CD8-positive, alpha-beta memory T cell (primary cell): Measurements from ENCODE around the gene UBE2H. TPM values are rescaled to one million over a fixed set of nuclear protein-coding genes. Genes with fewer than 3 reads are reported as not detected.

Experiments
- CTCF ChIA-PET: fragments of 350-600 bp; sonication (Branson Sonifier 250); formaldehyde crosslinking; loops from one replicate; lab custom pipeline; 2021; ENCODE audit warnings: antibody characterized with exemption; lab: Charles Lee
- POLR2A ChIA-PET: fragments of 350-600 bp; sonication (Branson Sonifier 250); formaldehyde crosslinking; loops from one replicate; lab custom pipeline; 2021; ENCODE audit warnings: antibody characterized with exemption; lab: Charles Lee
- DNase-seq, 5 donors: peaks; one replicate each; pipeline versions ENCODE4 v3.0.0 to v3.0.0-alpha.2; 2020 to 2022; ENCODE audit warnings: mixed read lengths in 1 of 5
- H3K27ac ChIP-seq: one replicate; pipeline ENCODE4 v1.7.0; 2013; ENCODE audit warnings: low read depth, mild to moderate bottlenecking, low read length, moderate library complexity
- H3K27me3 ChIP-seq: 2 replicates; pipeline ENCODE4 v1.7.0; 2013; ENCODE audit warnings: low read length, mild to moderate bottlenecking; ENCODE audit not compliant: insufficient read depth, poor library complexity, severe bottlenecking
- H3K36me3 ChIP-seq: 2 replicates; pipeline ENCODE4 v1.7.0; 2013; ENCODE audit warnings: mild to moderate bottlenecking, low read length, moderate library complexity; ENCODE audit not compliant: insufficient read depth
- H3K4me1 ChIP-seq: 2 replicates; pipeline ENCODE4 v1.7.0; 2013; ENCODE audit warnings: mild to moderate bottlenecking, low read length, moderate library complexity; ENCODE audit not compliant: insufficient read depth
- H3K4me3 ChIP-seq: 2 replicates; pipeline ENCODE4 v1.7.0; 2013; ENCODE audit warnings: mild to moderate bottlenecking, low read length
- H3K9me3 ChIP-seq: 2 replicates; pipeline ENCODE4 v1.7.0; 2013; ENCODE audit warnings: mild to moderate bottlenecking, low read length
- H3K27ac Mint-ChIP-seq, 8 donors: one replicate each; pipeline ENCODE4 v1.8.0; 2020 to 2021; ENCODE audit warnings: mixed read lengths in 8 of 8, mild to moderate bottlenecking in 6 of 8, inconsistent platforms in 3 of 8, moderate library complexity in 3 of 8
- H3K27me3 Mint-ChIP-seq, 2 donors: one replicate each; pipeline ENCODE4 v1.8.0; 2020 to 2021; ENCODE audit warnings: mixed read lengths in 2 of 2, mild to moderate bottlenecking in 1 of 2, moderate library complexity in 1 of 2
- H3K36me3 Mint-ChIP-seq, 3 donors: one replicate each; pipeline ENCODE4 v1.8.0; 2020 to 2021; ENCODE audit warnings: mixed read lengths in 3 of 3, inconsistent platforms in 1 of 3, mild to moderate bottlenecking in 1 of 3
- H3K4me1 Mint-ChIP-seq, 3 donors: one replicate each; pipeline ENCODE4 v1.8.0; 2020 to 2021; ENCODE audit warnings: mixed read lengths in 3 of 3, inconsistent platforms in 1 of 3, mild to moderate bottlenecking in 1 of 3
- H3K4me3 Mint-ChIP-seq, 7 donors: one replicate each; pipeline ENCODE4 v1.8.0; 2020 to 2021; ENCODE audit warnings: mixed read lengths in 7 of 7, mild to moderate bottlenecking in 6 of 7, moderate library complexity in 4 of 7, inconsistent platforms in 2 of 7
- H3K9me3 Mint-ChIP-seq, 5 donors: one replicate each; pipeline ENCODE4 v1.8.0; 2020 to 2022; ENCODE audit warnings: mixed read lengths in 5 of 5, mild to moderate bottlenecking in 3 of 5, moderate library complexity in 2 of 5, inconsistent platforms in 1 of 5
- polyA plus RNA-seq: library from polyadenylated mRNA; unstranded; fragments of 300-500 nt; fragmentation: Illumina TruSeq; gene quantifications from one replicate; pipeline ENCODE4 v1.2.3, GENCODE V29; 2021
- total RNA-seq, 2 experiments: library from RNA; stranded (reverse); gene quantifications; one replicate each; pipeline ENCODE4 v1.2.3, GENCODE V29; 2021

UBE2H gene
- total and polyA plus RNA-seq, 3 experiments from 2014 or later: 15.3 to 45.2 (median 21.5) TPM

DNA sequence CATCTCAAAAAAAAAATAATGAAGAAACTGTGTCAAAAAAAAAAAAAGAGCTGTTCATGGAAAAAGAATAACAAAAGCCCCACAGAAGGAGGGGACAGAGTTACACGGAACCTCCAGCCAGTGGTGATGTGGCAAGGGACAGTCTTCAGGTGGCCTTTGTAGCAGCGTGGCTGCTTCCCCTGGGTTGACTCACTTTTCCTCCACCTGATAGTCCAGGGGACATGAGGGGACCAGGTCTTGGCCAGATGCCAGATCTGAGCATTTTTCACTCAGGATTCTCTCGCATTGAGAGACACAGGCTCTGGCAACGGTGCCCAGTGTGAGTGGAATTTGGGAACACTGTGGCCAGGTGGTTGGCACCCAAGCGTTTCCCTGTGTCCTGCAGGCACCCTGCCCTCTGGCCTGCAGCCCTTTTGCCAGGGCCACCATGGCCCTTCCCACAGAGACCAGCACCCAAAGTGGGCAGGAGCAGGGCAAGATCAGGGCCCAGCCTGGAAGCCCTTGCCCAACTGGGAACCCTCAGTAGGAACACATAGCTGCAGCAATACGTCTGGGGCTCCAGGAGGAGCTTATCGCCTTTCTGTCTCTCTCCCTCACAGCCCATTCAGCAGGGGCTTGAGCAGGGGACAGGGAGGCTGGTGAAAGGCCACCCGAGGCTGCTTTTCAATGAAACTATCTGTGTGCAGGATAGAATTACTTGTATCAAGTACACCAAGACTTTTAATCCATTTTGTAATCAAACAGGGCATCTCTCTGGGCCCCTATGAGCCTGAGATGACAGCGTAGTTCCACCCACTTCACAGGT, 159.1 kb downstream of the UBE2H start:
- ChIA-PET CTCF (no interaction called here), POLR2A (no interaction called here)

DNA sequence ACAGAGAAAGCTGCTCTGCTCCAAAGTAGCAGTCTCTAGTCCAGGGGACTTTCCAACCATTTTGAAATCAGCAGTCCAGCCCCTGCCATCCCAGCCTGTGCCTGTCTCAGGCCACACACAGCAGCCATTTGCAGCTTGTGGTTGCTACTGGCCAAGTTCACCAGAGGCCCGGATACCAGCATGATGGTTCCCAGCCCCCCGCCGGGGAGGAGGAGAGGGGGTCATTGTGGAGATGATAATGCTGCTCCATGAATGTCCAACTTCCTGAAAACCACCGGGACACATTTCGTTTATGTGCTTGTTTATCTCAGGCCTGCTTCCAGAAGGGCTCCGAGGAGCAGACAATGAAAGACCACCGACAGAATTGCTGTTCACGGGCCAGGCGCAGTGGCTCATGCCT, 160.0 kb downstream of the UBE2H start:
- ChIA-PET POLR2A (interaction anchor here (0.6 kb wide), 1 partner anchor 1687 kb away, joined by 3 read pairs; no protein-coding TSS in a partner anchor), CTCF (interaction anchor here (1.0 kb wide), 1 partner anchor 16 kb away, joined by 3 read pairs; no protein-coding TSS in a partner anchor)
- Histone ChIP-seq H3K27ac (no peak overlapping the region), H3K4me3 (no peak overlapping the region), H3K36me3 (no peaks in the 10 kb centered on the region), H3K27me3 (no peaks in the 10 kb centered on the region), H3K4me1 (no peaks in the 10 kb centered on the region), H3K9me3 (no peaks in the 10 kb centered on the region)
- Mint-ChIP-seq H3K27me3 (peaks cover 18 to 24% of the 10 kb centered on the region in 2 donors), H3K36me3 (no peaks in the 10 kb centered on the region), H3K9me3 (no peaks in the 10 kb centered on the region), H3K27ac (no peak overlapping the region), H3K4me3 (no peak overlapping the region), H3K4me1 (no peaks in the 10 kb centered on the region)
- no peak for DNase-seq

More for the DNA sequence above, 159.1 kb downstream of the UBE2H start:
- Histone ChIP-seq H3K4me1 (no peaks in the 10 kb centered on the region), H3K4me3 (no peak overlapping the region), H3K27ac (no peak overlapping the region), H3K36me3 (no peaks in the 10 kb centered on the region), H3K27me3 (no peaks in the 10 kb centered on the region), H3K9me3 (no peaks in the 10 kb centered on the region)
- Mint-ChIP-seq H3K9me3 (no peaks in the 10 kb centered on the region), H3K4me3 (no peak overlapping the region), H3K27ac (no peak overlapping the region), H3K27me3 (peaks cover 16 to 20% of the 10 kb centered on the region in 2 donors), H3K36me3 (no peaks in the 10 kb centered on the region), H3K4me1 (no peaks in the 10 kb centered on the region)
- peak in 1 of 5 donors; percentile 33 for DNase-seq

DNA sequence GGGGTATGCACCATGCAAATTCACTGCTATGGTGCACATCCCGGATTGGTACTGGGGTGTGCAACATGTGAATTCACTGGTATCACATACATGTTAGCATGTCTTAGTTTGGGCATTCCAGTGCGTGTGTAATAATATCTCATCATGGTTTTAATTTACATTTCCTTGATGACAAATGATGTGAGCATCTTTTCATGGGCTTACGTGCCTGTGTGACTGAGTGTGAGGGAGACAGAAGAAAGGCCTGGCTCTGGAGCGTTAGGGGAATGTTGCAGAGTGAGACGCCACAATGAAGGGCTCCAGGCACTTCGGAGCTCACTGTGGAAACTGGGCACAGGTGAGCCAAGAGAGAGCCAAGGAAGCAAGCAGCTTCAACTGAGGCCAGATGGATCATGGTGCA, 162.6 kb downstream of the UBE2H start:
- H3K27ac Mint-ChIP-seq: peak overlapping the region in 1 of 8 donors; percentile 7
- CTCF ChIA-PET: interaction anchor here (1.2 kb wide), 1 partner anchor 53 kb away, joined by 3 read pairs; no protein-coding TSS in a partner anchor
- no peaks in the 10 kb centered on the region for H3K36me3 ChIP-seq
- no peak overlapping the region for H3K4me3 ChIP-seq
- peaks cover 10% of the 10 kb centered on the region for H3K27me3 ChIP-seq
- DNase-seq: no peak
- H3K27me3 Mint-ChIP-seq: peaks cover 37 to 50% of the 10 kb centered on the region in 2 donors
- H3K9me3 ChIP-seq: no peaks in the 10 kb centered on the region
- H3K36me3 Mint-ChIP-seq: no peaks in the 10 kb centered on the region
- H3K4me1 ChIP-seq: peaks cover 10% of the 10 kb centered on the region
- no peak overlapping the region for H3K4me3 Mint-ChIP-seq
- peaks cover 9 to 11% (median 10%) of the 10 kb centered on the region in 3 donors for H3K4me1 Mint-ChIP-seq
- no peak overlapping the region for H3K27ac ChIP-seq
- no peaks in the 10 kb centered on the region for H3K9me3 Mint-ChIP-seq
- POLR2A ChIA-PET: no interaction called here

DNA sequence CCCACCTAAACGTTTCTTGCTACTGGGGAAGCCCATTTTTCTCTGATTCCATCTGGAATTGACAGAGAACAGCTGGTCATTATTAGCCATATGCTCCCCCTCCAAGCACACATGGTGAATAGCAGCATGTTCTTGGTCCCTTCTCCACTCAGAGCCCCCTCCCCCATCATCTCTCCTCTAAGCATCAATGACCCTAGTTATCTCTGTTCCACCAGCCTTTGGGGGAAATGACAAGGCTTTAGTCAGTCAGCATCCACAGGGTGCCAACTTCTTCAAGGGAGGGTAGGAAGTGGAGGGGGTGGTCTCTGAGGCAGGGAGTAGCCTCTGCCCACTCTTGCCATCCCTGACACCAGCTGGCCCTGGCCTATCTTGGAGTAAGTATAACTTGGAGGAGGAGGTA, 163.1 kb downstream of the UBE2H start:
- DNase-seq: no peak
- no peak overlapping the region for H3K27ac ChIP-seq
- CTCF ChIA-PET: interaction anchor here (1.2 kb wide), 1 partner anchor 53 kb away, joined by 3 read pairs; no protein-coding TSS in a partner anchor
- no peak overlapping the region for H3K4me3 ChIP-seq
- peaks cover 42 to 55% of the 10 kb centered on the region in 2 donors for H3K27me3 Mint-ChIP-seq
- H3K27me3 ChIP-seq: peaks cover 14% of the 10 kb centered on the region
- no peaks in the 10 kb centered on the region for H3K9me3 Mint-ChIP-seq
- H3K36me3 ChIP-seq: no peaks in the 10 kb centered on the region
- H3K9me3 ChIP-seq: no peaks in the 10 kb centered on the region
- peaks cover 12 to 16% (median 13%) of the 10 kb centered on the region in 3 donors for H3K4me1 Mint-ChIP-seq
- H3K4me3 Mint-ChIP-seq: no peak overlapping the region
- POLR2A ChIA-PET: no interaction called here
- H3K27ac Mint-ChIP-seq: no peak overlapping the region
- peaks cover 15% of the 10 kb centered on the region for H3K4me1 ChIP-seq
- no peaks in the 10 kb centered on the region for H3K36me3 Mint-ChIP-seq

DNA sequence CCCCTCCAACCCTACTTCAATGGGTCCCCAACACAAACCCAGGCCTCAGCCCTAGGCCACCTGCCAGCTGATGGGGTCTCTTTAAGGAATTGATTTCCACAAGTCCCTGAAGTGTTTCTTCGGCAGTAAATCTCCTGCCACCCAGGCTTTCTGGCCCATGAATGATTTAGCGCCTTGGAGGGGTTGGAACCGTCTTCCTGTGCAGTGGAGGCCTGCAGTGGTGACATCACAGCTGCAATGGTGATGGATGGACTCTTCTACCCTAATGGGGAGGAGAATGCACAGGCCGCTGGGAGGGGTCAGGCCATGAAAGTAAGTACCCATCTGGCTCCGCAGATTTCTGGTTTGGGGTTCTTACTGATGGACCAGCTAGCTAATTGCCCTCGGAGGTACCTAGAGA, 163.8 kb downstream of the UBE2H start:
- H3K27me3 Mint-ChIP-seq: peaks cover 45 to 58% of the 10 kb centered on the region in 2 donors
- Histone ChIP-seq H3K4me1 (peaks cover 18% of the 10 kb centered on the region), H3K36me3 (no peaks in the 10 kb centered on the region), H3K27ac (no peak overlapping the region), H3K9me3 (no peaks in the 10 kb centered on the region), H3K27me3 (peaks cover 18% of the 10 kb centered on the region), H3K4me3 (no peak overlapping the region)
- H3K4me1 Mint-ChIP-seq: peaks cover 15 to 19% (median 16%) of the 10 kb centered on the region in 3 donors
- H3K9me3 Mint-ChIP-seq: no peaks in the 10 kb centered on the region
- no peak overlapping the region for H3K27ac Mint-ChIP-seq
- DNase-seq: no peak
- H3K4me3 Mint-ChIP-seq: no peak overlapping the region
- ChIA-PET POLR2A (no interaction called here), CTCF (no interaction called here)
- no peaks in the 10 kb centered on the region for H3K36me3 Mint-ChIP-seq

DNA sequence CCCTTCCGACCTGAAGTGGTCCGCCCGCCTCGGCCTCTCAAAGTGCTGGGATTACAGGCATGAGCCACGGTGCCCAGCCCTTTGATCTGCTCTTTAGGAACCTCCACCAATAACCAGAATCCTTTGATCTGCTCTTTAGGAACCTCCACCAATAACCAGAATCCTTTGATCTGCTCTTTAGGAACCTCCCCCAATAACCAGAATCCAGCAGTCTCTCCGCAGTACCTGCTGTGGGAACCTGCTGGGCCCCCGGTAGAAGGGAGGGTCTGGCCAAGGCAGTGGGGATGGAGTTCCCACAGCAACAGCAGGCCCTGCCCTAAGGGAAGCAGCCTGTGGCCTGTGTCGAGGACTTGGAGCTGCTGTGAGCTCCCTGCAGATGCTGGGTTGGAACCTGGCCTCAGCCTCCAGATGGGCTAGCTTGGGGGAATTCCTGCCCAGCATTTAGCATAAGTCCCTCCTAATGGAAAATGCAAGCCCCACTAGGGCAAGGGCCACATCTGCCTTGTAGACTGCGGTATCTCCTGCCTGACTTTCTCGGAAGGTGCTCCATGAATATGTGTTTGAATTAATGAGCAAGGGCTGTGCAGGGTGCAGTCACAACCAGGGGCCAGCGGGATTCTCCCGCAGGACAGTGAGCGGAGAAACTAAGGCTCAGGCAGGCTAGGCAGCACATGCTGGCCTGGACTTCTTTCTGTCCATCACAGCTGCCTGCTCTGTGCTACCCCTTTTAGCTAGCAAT, 165.8 kb downstream of the UBE2H start:
- H3K36me3 Mint-ChIP-seq: no peaks in the 10 kb centered on the region
- peaks cover 29 to 36% (median 34%) of the 10 kb centered on the region in 3 donors for H3K4me1 Mint-ChIP-seq
- POLR2A ChIA-PET: no interaction called here
- Histone ChIP-seq H3K9me3 (no peaks in the 10 kb centered on the region), H3K27me3 (peaks cover 36% of the 10 kb centered on the region), H3K27ac (no peak overlapping the region), H3K4me3 (no peak overlapping the region), H3K4me1 (peaks cover 35% of the 10 kb centered on the region), H3K36me3 (no peaks in the 10 kb centered on the region)
- H3K27ac Mint-ChIP-seq: no peak overlapping the region
- peaks cover 0 to 3% (median 0%) of the 10 kb centered on the region in 5 donors for H3K9me3 Mint-ChIP-seq
- peaks cover 62 to 75% of the 10 kb centered on the region in 2 donors for H3K27me3 Mint-ChIP-seq
- H3K4me3 Mint-ChIP-seq: peak overlapping the region in 2 of 7 donors; percentile 23 to 26
- no peak for DNase-seq
- CTCF ChIA-PET: interaction anchor here (1.5 kb wide), 1 partner anchor 43 kb away, joined by 3 read pairs; no protein-coding TSS in a partner anchor

DNA sequence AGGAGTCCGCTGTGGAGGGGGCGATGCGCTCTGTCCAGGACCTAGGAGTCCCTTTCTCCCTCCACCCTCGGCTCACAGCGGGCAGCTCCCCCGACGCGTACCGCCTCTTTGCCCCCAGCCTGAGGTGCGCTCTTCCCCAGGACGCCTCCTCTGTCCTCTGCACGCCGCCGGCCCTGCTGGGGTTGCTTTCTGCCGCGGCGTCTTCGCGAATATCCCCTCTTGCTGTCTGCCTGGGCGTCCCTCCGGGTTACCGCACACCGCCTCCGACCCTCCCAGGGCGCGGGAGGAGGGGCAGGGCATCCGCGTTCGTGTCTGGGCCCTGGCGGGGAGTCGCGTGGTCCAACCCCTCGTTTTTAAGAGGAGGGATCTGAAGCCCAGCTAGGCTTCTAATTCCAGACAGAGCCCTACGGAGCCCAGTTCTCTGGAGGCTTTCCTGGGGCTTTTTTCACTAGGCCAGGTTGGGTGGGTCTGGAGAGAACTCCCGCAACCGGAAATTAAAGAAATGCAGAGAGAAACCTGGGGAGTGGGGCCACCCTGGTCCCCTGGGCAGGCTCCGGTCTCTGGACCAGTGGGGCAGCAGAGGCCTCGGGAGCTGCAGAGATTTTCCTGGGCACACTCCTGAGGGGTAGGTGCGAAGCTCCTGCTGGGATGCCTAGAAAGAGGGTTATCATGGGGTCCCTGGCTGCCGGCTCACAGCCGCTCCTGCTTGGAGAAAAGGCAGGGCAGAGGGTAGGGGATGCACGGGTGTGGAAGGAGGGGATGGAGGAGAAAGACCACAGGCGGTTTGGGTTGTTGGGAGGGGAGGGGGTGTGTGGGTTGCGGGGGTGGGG, 166.9 kb downstream of the UBE2H start:
- no peaks in the 10 kb centered on the region for H3K9me3 ChIP-seq
- Mint-ChIP-seq H3K36me3 (no peaks in the 10 kb centered on the region), H3K4me1 (peaks cover 36 to 46% (median 40%) of the 10 kb centered on the region in 3 donors), H3K4me3 (peak overlapping the region; percentile 48 to 85 (median 63)), H3K27ac (peak overlapping the region in 1 of 8 donors; percentile 39), H3K27me3 (peaks cover 69 to 77% of the 10 kb centered on the region in 2 donors), H3K9me3 (peaks cover 0 to 3% (median 0%) of the 10 kb centered on the region in 5 donors)
- no peaks in the 10 kb centered on the region for H3K36me3 ChIP-seq
- H3K4me1 ChIP-seq: peaks cover 46% of the 10 kb centered on the region
- DNase-seq: peak in 1 of 5 donors; percentile 21
- ChIA-PET POLR2A (interaction anchor here (0.9 kb wide), 1 partner anchor 21 kb away, joined by 3 read pairs; no protein-coding TSS in a partner anchor), CTCF (interaction anchor here (1.5 kb wide), 1 partner anchor 44 kb away, joined by 3 read pairs; no protein-coding TSS in a partner anchor)
- H3K4me3 ChIP-seq: no peak overlapping the region
- peaks cover 47% of the 10 kb centered on the region for H3K27me3 ChIP-seq
- H3K27ac ChIP-seq: no peak overlapping the region
